Raji (cell line): ENCODE measurements around the gene MACROD2.

Experiments
- POLR2A ChIP-seq: IDR thresholded peaks from 2 replicates; pipeline ENCODE4 v1.6.1; 2011; ENCODE audit warnings: low read depth, low read length, control low read depth; ENCODE audit not compliant: insufficient read depth

Gene MACROD2

DNA sequence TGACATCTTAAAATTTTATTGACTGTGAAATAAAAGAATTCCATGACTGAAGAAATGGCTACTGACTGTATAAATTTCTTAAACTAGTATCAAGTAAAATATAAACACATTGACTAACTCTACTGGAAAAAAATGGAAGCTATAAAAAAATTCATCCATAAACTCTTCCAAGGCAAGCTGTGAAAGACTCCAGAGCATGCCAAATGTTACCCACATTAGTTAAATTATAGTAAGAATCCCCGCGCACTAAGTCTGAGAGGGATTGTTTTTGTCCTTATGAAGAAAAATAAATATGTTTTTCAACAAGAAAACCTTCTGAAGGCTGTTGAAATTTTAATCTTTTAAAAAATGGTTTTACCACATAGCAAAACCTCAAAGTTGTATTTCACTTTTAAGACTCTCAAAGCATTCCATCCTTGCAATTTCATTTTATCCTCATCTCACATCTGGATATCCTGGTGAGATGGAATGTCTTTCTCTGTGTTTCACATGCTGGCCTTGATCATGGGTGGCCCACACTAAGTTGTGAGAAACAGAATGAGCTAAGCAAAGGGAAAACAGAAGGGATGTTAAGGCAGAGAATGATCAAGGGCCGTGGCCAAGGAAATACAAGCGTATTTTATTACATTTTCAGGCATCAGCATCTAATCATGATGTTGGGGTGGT is 1845.5 kb downstream of the MACROD2 start:
- TF ChIP-seq POLR2A: no peak

DNA sequence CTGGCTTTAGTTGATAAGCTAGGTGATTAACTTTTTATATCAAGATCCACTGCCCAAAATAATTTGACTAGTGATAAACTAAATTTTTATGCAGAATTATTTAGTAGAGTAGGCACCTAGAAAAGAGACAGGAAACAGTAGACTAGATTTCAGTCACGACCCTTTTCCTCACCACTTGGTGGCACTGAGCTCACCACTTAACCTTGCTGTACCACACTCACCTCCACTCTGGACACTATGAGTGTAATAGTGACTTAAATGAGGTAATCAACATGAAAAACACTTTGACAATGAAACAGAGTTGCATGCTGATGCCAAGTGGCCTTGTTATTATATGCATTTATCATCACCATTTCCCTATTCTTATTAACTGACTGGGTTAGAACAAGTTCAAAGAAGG is 1847.6 kb downstream of the MACROD2 start:
- no peak for TF ChIP-seq POLR2A

DNA sequence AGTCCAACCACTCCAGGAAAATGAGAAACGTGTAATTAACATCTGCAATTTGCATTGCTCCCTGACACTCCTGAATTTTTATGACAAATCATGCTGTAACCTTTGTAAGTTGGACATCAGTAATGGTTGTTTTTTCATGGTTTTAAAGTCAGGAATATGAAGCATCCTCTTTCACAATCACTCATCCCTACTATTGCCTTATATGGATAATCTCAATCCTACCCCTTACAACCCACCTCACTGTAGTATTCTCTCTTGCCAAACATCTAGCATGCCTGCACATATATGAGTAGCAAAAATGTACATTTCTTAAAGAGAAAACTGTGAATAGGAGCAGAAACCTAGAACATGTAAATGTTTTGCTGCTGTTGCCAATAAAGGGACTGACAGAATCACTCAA is 1848.5 kb downstream of the MACROD2 start:
- TF ChIP-seq POLR2A: no peak

DNA sequence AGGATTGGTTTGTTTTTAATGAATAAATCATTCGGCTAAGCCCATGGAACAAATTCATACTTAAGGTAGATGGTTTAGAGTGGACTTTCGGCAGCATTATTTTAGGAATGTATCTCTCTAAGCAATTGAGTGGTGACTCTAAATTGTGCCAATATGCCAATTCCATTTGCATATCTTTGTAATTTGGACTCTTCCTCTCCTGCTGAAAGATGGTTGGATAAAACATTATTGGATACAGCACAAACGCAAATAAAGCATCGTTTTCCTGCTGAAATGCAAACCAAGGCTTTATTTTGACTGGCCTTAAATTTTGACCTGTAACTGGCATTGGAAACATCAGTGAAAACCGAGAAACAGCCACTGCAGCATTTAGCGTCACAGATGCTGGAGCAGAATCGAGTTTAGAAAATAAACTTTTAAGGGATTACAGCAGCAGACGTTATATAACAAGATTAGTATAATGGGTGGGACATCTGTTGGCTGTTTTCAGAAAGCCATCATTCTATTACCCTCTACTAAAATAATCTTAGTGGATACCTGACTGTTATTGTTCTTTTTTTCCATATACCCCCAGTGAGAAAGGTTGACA is 1852.0 kb downstream of the MACROD2 start:
- no peak for TF ChIP-seq POLR2A

DNA sequence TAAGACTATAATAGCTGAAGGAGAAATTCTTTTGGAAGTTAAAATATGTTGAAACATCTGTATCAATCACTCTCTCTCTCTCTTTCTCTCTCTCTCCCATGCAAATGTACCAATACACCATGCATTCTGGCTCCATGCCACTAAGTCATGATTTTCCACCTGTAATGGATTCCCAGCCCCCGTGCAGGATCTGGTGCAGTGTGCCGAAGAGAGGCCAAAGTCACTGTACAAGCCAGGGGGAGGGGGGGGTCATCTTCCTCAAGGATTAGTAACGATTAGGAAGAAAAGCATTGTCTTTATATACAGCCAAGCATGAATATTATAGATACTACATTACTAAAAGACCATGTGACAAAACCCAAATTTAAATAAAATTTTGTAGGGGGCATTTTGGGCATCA is 1852.8 kb downstream of the MACROD2 start:
- TF ChIP-seq POLR2A: no peak

GRCh38 chr20:15848995-15849610 is 1853.8 kb downstream of the MACROD2 start:
- no peak for TF ChIP-seq POLR2A

GRCh38 chr20:15851576-15852215 is 1856.4 kb downstream of the MACROD2 start:
- no peak for TF ChIP-seq POLR2A

DNA sequence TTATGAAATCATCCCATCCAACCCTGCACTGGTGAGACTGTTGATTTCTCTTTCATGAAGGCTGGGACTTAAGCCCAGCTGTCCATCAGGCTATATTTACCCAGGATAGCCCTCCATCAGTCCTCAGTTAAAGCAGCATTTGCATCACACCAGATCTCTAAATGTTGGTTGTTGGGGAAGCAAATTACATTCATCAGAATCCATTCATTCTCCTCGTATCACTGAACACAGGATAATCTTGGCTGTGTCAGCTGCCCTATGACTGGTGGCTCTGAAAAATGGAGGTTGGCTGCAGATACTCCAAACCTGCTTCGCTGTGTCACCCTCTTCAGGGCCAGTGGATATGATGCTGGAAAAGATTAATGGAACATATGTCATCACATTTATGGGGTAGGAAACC is 1859.6 kb downstream of the MACROD2 start:
- no peak for TF ChIP-seq POLR2A

GRCh38 chr20:15857173-15857784 is 1862.0 kb downstream of the MACROD2 start:
- TF ChIP-seq POLR2A: no peak

DNA sequence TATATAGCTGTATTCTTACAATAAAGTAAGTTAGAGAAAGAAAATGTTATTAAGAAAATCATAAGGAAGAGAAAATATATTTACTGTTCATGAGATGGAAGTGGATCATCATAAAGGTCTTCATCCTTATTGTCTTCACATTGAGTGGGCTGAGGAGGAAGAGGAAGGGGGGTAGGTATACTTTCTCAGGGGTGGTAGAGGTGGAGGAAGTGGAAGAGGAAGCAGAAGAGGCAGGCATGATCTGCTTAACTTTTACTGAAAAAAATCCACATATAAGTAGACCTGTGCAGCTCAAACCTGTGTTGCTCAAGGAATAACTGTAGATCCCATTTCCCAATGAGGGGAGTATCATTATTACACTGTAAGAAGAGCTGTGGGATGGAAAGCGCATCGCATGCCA is 1863.7 kb downstream of the MACROD2 start:
- TF ChIP-seq POLR2A: no peak

GRCh38 chr20:15860850-15861249 is 1865.5 kb downstream of the MACROD2 start:
- no peak for TF ChIP-seq POLR2A

- TF ChIP-seq POLR2A: no peak
Observed at GRCh38 chr20:15862178-15862577, 1866.9 kb downstream of the MACROD2 start.

DNA sequence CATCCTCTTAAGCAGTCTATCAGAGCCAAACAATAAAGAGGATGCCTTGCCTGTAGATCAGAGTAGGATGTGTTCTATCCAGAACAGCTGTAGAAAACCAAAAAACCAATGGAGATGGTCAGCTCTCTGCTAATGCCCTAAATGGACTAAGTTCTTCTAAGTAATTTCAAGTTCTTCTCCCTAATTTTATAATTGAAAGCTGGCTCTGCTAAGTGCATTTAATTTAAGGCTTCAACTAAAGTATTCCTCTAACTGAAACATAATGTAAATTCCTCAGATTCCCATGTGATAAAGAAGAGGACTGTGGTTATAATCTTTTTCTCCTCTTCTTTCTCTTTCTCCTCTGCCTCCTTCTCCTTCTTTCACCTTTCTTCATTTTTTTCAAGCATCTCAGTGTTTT is 1868.4 kb downstream of the MACROD2 start:
- TF ChIP-seq POLR2A: no peak

- TF ChIP-seq POLR2A: no peak
Observed at GRCh38 chr20:15865553-15865952, 1870.2 kb downstream of the MACROD2 start.

DNA sequence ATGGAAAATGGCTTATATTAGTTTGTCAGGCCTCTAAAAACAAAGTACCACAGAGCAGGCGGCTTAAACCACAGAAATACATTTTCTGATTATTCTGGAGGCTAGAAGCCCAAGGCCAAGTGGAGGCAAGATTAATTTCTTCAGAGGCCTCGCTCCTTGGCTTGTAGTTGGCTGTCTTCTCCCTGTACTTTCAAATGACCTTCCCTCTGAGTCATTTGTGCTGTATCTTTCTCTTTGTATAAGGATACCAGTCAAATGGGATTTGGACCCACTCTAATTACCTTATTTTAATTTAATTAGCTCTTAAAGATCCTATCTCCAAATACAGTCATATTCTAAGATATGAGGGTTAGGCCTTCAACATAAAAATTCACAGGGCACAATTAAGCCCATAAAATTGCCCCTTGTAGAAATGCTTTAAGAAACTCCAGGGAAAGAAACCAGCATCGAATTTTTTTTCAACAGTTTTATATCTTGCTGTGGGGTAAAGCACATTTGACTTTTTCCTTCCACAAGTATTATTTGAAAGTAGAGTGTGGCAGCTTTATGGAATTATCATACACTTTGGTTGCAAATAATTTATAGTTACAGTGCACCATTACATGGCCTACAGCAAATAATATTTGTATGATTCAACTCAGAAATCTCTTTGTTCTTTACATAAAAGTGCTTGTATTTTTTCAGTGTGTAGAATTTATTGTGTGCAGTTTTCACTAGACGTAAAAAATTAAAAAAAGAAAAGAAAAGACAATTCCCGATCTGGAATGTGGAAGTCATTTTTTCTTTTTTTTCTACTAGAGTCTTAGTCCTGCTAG is 1871.8 kb downstream of the MACROD2 start:
- TF ChIP-seq POLR2A: no peak

DNA sequence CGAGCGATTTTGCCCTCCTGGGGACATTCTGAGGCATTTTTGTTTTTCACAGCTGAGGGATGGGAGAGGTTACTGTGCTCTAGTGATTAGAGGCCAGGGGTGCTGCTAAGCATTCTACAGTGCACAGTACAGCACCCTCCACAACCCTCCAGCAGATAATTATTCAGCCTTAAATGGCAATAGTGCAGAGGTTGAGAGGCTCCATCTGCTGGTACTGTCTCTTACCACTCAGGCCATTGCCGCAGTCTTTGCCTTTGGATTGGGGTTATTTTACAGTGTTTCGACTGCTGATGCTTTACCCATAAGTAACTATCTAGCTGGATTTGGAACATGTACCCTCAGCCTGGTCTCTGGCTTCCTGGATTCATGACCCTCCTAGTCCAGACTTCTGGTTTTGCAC is 1872.6 kb downstream of the MACROD2 start:
- no peak for TF ChIP-seq POLR2A

DNA sequence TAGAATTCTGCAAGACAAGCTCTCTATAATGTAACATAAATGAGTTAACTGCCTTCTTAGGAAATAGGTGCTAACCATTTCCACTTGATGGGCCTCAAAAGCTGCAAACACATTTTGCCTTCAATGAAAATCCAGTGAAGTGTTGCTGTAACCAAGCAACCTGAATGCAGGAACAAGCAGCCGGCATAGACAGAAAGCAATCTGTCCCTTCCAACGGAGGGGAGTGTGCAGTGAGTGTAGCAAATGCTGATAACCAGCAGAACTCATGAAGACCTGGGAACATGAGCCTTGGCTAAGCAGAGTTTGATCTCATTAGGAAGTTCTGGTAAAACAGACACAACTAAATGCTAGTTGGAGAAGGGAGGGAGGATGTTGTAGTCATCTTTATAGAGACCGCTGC is 1880.1 kb downstream of the MACROD2 start:
- no peak for TF ChIP-seq POLR2A
